Measurements from ENCODE around the gene RAB11FIP5. TPM values are rescaled to one million over a fixed set of nuclear protein-coding genes. Genes with fewer than 3 reads are reported as not detected.
A peak's percentile ranks its signal among the peaks of the same experiment; 100 is the strongest.
"Not testable (repeated sequence)": the region's sequence is repeated elsewhere in the genome, so short reads cannot be mapped to it uniquely, and the experiment has no call there.

The RAB11FIP5 gene
- total RNA-seq, 1 experiment from 2014 or later, result 33.7 TPM

GRCh38 chr2:73070643-73071359, 41.9 kb downstream of the RAB11FIP5 start:
- no peak for DNase-seq (ENCODE audit: low read depth)

GRCh38 chr2:73069855-73070642, 42.7 kb downstream of the RAB11FIP5 start:
- no peak for DNase-seq (ENCODE audit: low read depth)

GRCh38 chr2:73069041-73069854, 43.5 kb downstream of the RAB11FIP5 start:
- DNase-seq (ENCODE audit: low read depth), result no peak

GRCh38 chr2:73068147-73068546, 44.6 kb downstream of the RAB11FIP5 start:
- no peak for DNase-seq (ENCODE audit: low read depth)

- DNase-seq (ENCODE audit: low read depth), result no peak
These were observed 45.7 kb downstream of the RAB11FIP5 start for GRCh38 chr2:73067043-73067442.

GRCh38 chr2:73065070-73065469, 47.7 kb downstream of the RAB11FIP5 start:
- DNase-seq (ENCODE audit: low read depth), result not testable (repeated sequence)

- DNase-seq (ENCODE audit: low read depth), result peak; percentile 90
These were observed 48.6 kb downstream of the RAB11FIP5 start for GRCh38 chr2:73063909-73064875.

- DNase-seq (ENCODE audit: low read depth), result no peak
These were observed 49.3 kb downstream of the RAB11FIP5 start for GRCh38 chr2:73063472-73063871.

GRCh38 chr2:73059106-73059505, 53.6 kb downstream of the RAB11FIP5 start:
- no peak for DNase-seq (ENCODE audit: low read depth)

- DNase-seq (ENCODE audit: low read depth), result no peak
These were observed 57.8 kb downstream of the RAB11FIP5 start for GRCh38 chr2:73054980-73055379.

- no peak for DNase-seq (ENCODE audit: low read depth)
These were observed 59.2 kb downstream of the RAB11FIP5 start for GRCh38 chr2:73053316-73054114.

- DNase-seq (ENCODE audit: low read depth), result no peak
These were observed 62.6 kb downstream of the RAB11FIP5 start for GRCh38 chr2:73050121-73050545.

- DNase-seq (ENCODE audit: low read depth), result no peak
These were observed 68.6 kb downstream of the RAB11FIP5 start for GRCh38 chr2:73043929-73044832.

- DNase-seq (ENCODE audit: low read depth), result no peak
These were observed 69.5 kb downstream of the RAB11FIP5 start for GRCh38 chr2:73043276-73043675.

GRCh38 chr2:73037947-73038585, 74.7 kb downstream of the RAB11FIP5 start:
- DNase-seq (ENCODE audit: low read depth), result no peak

GRCh38 chr2:73036766-73037165, 76.0 kb downstream of the RAB11FIP5 start:
- DNase-seq (ENCODE audit: low read depth), result no peak

GRCh38 chr2:73035899-73036711, 76.6 kb downstream of the RAB11FIP5 start:
- DNase-seq (ENCODE audit: low read depth), result no peak

All from LHCN-M2 (cell line).